ENCODE data around the gene CHP2.

GRCh38 chr16:23796941-23797340, 42.1 kb downstream of the CHP2 start:
- TF ChIP-seq CTCF (IDR thresholded peaks at IDR 0.05; ENCODE audit: poor library complexity): no peak
- no peak for TF ChIP-seq EZH2 (IDR thresholded peaks at IDR 0.05; ENCODE audit: borderline replicate concordance)
- no peak for TF ChIP-seq EZH2phosphoT487 (IDR thresholded peaks at IDR 0.05; ENCODE audit: low read depth, severe bottlenecking, unreplicated experiment)

Measured in hepatocyte (in vitro differentiated cells).